Stimulated activated CD4-positive, alpha-beta T cell treated with anti-CD3 and anti-CD28 coated beads, Interleukin-12 subunit alpha, Interleukin-12 subunit beta, amount 100 ng/mL, for 4 hours (primary cell): ENCODE results near the gene PARP4.
"Not testable (repeated sequence)": the region's sequence is repeated elsewhere in the genome, so short reads cannot be mapped to it uniquely, and the experiment has no call there.

ENCODE experiments used
- DNase-seq: peaks from one replicate; pipeline ENCODE4 v3.0.0-alpha.2; 2020

PARP4 gene

DNA sequence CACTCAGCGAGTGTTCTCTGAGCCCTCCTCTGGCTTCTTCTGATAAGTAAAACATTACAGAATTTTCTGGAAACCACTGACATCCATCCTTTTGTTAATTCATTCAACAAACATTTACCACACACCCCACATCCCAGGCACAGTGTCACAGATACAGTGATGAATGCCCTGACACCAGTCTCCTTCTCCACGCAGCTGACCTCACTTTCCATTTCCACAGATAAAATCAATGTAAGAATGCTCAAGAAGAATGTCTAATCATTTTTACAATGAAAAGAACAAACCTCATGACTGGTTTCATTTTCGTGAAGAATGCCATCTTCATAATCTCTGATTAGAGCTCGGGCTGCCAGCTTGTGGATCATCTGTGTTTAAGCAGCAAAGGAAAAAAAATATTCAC, 69.2 kb downstream of the PARP4 start:
- DNase-seq = no peak

DNA sequence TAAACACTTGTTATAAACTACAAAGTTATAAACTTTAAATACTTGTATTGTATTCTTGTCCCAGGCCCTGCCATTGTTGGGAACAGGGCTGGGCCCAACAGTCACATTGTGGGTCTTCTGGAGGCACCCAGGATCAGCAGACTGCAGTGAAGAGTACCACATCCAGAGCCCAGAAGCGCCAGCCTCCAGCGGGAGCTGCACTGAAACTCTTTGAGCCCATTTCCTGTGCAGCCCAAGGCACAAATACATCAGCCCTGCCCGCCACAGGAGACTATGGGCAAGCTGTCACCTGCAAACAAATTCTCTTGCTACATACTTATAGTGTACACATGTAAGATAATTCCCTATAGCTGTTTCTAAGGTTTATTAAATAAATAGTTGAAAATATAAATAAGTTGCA, 86.5 kb downstream of the PARP4 start:
- DNase-seq = not testable (repeated sequence)

DNA sequence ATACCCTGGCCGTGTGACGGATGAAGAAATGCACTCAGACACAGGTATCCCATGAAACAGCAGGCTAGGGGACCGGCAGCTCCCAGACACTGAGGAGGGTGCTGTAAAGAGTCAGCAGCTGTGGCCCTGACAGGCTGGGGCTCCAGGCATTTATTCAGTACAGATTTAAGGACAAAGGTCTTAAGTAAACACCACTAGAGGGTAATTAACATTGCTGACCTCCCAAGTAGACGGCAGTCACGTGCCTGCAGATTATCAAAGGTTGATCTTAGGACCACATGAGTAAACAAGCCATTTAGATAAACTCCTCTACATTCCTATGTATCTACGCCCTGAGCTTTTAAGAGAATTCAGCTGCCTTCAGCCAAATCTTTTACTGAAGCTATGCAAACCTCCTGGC, 92.9 kb downstream of the PARP4 start:
- DNase-seq = not testable (repeated sequence)

DNA sequence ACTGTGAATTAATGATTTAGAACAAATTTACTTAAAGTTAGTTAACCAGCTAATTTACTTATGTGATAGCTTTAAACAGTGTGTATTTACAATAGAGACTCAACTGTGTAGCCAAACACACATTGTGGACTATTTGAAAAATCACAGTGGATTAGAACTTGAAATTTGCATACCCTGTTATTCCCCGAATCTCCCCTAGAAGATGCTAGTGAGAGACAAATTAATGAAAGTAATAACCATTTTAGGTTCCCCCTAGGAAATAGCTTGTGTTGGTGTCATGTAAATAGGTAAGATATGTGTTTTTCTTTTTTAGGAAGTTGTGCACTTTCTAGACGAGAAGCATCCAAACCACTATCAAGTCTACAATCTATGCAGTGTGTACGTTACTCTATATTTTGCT, 104.7 kb downstream of the PARP4 start:
- DNase-seq = no peak

DNA sequence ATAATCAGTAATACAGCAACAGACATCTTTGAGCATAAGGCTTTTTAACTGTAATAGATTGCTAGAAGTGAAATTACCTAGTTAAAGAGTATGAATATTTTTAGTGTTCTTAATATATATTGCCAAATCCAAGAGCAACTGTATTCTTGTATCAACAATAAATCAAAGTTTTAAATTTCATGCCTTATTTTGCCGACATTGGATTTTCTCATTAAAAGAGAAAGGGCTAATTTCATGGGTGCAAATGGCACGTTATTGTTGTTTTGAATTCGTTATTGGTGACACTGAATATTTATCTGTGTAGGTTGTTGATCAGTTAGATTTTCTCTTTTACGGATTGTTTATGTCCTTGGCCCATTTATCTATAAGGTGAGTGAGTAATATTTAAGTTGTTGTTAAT, 106.1 kb downstream of the PARP4 start:
- no peak for DNase-seq

DNA sequence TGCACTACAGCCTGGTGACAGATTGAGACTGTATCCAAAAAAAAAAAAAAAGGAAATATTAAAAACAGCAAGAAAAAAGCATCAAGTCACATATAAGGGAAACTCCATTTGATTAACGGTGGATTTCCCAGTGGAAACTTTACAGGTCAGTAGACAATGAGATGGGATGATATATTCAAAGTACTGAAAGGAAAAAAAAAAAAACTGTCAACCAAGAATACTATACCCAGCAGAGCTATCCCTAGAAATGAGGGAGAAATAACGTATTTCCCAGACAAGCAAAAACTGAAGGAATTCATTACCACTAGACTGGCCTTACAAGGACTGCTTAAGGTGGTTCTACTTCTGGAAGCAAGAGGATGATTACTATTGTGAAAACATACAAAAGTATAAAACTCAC, 115.8 kb downstream of the PARP4 start:
- DNase-seq = no peak

DNA sequence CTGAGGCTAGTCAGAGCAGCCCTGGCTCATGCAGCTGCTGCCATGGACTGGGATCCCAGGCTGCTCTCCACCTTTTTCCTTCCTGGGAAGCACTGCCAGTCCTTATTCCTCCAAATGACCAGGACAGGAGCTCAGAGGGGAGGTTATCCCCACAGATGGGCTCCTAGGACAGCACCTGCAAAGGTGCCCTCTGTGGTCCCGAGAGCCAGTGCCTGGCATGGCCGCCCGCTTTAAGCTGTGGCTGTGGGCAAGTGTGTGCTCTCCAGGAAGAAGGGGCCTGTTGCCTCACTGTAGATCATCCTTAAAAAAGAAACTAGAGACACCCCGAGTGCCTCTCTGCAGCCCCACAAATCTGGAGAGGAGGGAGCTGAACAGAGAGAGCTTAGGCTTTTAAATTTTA, 119.6 kb downstream of the PARP4 start:
- no peak for DNase-seq

DNA sequence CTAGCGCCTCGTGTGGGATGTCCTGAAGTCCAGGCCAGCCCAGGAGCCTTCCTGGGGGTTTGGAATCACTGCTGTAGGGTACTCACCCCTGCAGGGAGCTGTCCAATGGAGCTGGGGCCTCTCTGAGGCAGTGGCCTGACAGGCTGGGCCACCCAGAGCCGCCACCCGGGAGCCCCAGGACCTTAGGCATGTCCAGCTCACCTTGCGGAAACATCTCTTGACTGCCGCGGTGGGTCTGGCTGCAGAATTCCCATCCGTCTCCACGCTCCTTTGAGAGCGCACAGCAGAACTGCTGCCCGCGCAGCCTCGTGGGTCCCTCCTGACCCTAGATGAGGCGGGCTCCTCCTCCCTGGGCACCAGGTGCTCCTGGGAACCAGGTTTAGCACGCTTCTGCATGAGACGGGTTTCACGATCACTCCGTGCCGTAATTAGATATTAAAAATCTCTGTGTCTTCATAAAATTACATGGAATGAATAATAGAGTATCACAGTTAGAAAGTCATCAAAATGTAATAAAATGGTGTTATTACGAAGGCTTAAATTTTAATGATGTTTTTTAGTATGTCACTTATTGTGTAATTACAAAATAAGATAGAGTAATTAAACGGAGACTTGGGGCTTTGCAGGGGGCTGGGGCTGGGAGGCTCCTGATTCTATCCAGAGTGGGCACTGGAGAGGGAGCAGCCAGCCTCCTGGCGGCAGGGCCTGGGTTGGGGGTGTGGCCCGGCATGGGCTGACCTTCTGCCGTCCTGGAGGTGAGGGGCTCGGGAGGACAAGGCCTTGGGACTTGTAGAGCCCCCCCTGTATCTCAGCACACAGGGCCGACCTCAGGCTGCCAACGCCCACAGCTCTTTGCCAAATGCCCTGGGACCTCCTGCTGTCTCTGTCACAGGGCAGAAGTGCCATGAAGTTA, 120.6 kb downstream of the PARP4 start:
- not testable (repeated sequence) for DNase-seq

DNA sequence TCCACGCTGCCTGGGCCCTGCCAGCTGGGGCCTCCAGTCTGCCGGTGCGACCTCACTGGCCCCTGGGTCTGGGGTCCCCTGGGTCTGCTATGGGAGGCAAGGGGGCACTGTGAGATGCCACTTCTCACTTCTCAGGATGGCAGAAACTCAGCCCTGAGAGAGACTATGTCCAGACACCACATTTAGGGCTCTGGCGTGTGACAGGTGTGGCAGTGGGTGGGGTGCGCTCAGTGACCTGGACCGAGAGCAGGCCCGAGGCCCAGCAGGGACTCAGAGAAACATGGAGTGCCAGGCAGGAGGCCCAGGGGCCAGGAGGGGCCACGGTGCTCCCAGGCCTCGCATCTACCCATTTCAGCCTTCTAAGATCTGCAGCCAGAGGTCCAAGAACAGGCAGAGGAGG, 121.8 kb downstream of the PARP4 start:
- not testable (repeated sequence) for DNase-seq

DNA sequence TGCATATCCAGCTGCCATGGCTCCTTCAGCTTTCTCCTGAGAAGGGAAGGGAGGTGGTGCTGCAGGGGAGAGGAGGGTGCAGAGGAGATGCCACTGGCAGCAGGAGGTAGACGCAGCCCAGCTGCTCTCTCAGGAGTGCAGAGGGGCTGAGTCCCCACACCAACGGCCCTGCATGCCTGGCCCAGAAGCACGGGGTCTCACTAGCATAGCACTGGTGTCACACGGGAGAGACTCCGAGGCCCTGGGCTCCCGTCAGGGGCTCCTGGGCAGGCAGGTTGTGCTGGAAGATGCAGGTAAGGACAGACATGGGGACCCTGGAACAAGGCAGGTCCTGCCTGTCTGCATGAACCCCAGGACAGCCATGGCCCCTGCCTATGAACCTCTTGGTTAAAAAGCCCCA, 123.1 kb downstream of the PARP4 start:
- no peak for DNase-seq

DNA sequence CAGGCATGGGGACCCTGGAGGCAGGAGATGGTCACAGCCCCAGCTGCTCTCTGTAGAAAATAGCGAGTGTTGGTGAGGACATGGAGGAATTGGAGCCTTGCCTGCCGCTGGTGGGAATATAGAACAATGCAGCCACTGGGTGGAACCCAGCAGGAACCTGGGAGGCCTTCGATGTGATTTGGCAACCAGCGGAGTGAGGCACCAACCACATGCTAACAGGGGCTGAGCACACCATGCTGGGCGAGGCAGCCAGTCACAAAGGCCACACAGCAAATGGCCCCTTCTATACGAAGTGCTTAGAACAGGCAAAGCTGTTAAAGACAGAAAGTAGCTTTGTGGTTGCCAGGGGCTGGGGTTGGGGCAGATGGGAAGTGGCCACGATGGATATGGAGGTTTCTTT, 123.8 kb downstream of the PARP4 start:
- DNase-seq = not testable (repeated sequence)

DNA sequence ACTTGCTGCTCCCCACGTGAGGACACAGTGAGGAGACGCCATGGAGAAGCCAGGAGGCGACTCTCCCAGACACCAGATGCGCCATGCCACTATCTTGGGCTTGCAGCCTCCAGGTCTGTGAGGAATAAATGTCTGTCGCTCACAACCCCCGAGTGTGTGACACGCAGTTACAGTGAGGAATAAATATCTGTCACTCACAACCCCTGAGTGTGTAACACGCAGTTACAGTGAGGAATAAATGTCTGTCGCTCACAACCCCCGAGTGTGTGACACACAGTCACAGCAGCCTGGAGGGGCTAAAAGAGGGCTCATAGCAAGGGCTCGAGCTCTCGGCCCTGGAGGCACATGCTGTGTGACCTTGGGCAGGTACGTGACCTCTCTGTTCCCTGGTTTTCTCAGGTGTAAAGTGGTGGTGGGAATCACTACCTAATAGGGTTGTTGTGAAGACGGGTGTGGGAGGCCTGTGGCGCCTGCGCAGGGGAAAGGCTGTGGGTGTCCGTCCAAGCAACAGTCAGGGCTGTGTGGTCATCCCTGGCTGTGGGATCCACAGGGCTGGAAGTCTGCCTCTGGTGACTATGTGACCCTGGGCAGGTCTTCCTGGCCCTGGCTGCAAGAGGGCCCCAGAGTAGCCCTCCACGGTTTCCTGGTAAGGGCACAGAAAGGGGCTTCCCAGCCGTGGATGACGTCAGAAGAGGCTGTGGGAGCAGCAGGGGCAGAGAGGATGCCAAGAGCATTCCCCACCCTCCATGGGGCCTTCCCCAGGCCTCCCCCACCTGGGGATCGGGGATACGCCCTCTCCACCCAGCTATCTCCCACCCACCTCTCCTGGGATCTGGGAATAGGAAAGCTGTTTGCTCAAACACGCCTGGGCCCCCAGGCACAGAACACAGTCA, 125.5 kb downstream of the PARP4 start:
- DNase-seq = no peak

DNA sequence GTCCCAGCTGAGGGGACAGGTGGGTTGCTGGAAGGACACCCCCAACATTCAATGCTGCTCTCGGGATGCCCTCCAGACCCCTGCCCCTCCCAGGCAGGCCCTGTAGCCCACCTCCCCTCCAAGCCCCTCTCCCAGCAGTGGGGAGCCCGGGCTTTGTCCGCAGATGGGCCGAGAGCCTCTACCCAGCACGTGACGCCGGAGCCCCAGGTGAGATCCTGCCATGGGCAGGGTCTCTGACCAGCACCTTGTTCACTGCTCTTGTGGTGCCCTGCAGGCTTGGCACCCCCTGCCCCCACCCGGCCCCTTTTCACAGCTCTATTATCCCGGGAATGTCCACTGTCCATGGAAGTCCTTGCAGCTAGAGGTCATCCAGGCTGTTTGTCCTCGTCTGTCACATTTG, 126.7 kb downstream of the PARP4 start:
- DNase-seq = no peak

DNA sequence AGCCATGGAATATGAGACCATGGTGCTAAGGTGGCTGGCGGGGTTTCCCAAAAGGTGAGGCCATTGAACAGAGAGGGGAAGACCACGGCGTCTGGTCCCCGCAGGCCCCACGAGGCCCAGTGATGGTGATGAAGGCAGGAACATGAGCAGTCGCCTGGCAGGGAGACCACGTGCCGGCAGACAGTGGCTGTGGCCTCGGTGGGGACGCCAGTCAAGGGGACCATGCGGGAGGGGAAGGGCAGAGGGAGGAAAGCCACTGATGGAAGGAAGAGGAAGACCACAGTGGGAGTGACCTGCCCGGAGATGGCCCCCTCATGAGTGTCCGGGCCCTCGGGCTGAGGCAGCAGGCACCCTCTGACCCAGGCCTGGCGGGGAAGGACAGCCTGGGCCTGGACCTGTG, 127.6 kb downstream of the PARP4 start:
- DNase-seq = not testable (repeated sequence)

DNA sequence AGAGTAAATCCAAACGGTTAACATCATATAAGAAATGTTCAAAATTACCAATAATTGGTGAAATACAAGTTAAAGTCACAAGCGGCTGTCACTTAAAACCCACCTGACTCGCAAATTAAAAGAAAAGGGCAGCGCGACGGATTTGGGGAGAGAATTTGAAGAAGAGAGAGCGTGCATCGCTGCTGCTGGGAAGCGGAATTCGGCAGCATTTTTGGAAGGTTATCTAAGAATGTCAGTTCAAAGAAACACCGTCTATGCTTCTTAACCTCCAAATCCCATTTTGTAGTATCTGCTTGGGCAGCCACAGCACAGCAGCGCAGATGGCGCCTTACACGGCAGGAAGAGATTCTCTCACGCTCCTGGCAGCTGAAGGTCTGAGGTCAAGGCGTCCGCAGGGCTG, 128.5 kb downstream of the PARP4 start:
- not testable (repeated sequence) for DNase-seq

DNA sequence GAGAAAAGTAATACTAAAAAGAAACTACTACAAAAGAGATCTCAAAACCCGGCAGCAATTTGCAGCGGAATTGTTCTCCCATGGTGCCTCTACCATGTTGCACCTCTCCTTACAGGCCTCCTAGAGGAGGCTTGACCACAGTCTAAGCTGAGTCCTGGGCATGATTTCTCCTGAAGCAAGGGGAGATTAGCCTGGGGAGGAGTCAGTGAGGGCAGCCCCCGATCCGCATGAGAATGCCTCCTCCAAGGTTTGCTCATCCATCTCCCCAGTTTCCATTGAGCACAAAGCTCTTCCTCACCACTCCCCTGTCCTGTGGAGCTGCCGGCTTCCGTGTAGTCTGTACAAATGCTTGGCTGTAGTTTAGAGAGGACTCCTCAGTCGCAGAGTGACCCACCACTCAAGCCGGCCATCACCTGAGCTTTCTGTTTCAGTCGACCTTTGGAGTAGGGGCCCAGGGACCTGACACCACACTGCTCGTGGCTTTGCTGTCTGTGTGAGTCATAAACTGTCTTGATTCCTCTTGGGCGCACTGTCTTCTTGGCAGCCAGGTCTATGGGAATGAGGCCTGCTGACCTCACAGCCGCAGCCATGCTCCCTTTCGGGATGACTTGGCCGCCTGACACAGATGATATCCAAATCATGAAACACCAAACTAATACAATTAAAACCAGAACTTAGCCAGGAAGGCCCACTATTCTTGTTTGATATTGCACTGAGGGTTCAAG, 130.9 kb downstream of the PARP4 start:
- no peak for DNase-seq

DNA sequence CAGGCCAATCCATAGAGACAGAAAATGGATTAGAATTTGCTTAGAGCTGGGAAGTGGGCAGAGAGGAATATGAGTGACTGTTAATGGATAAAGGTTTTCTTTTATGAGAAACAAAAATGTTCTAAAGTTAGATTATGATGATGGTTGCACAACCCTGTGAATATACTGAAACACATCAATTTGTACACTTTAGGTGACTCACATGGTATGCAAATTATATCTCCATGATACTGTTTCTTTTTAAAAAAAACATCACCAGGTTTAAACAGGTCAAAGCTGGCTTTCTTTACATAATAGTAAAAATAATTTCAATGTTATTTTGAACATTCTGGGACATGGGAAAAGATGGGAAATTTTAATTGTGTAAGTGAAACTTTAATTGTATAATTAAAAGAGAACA, 131.7 kb downstream of the PARP4 start:
- DNase-seq = not testable (repeated sequence)

DNA sequence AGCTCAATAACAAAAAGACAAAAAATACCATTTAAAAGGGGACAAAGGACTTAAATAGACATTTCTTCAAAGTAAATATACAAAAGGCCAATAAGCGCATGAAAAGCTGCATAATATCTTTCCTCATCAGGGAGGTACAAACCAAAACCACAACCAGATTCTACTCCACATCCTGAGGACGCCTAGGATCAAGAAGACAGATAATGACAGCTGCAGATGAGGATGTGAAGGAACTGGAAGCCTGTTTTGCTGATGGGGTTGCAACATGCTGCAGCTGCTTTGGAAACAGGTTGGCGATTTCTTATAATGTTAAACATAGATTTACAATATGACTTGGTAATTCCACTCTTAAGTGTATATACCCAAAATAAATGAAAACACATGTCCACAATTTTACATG, 132.4 kb downstream of the PARP4 start:
- not testable (repeated sequence) for DNase-seq

DNA sequence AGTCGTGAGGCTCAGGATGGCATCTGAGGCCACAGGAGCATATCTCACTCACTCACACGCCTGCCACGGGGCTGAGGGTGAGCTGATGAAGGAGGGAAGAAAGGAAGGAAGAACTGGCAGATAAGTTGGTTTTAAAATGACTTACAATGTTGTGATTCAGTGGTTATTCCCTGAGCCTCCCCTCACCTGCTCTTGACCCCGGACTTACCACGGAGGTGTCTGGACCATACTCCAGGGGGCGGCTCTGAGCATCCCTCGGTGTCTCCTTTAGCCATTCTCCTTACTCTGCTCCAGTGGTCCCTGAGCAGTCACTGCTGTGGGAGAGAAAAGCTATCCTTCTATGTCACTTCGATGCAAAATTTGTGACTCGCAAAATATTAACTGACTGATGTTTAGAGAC, 141.3 kb downstream of the PARP4 start:
- not testable (repeated sequence) for DNase-seq
